ENCODE results near the gene TM9SF4. TPM values are rescaled to one million over a fixed set of nuclear protein-coding genes. Genes with fewer than 3 reads are reported as not detected.
"Not testable (repeated sequence)": the region's sequence is repeated elsewhere in the genome, so short reads cannot be mapped to it uniquely, and the experiment has no call there.

TM9SF4 gene
- total RNA-seq, 2 experiments from 2014 or later = 43.2 to 66.5 TPM

GRCh38 chr20:32191873-32192272 lies 82.4 kb downstream of the TM9SF4 start:
- H3K4me3 Mint-ChIP-seq = no peak overlapping the region
- H3K36me3 Mint-ChIP-seq (ENCODE audit: low read depth) = peaks cover 50% of the 10 kb centered on the region
- H3K9me3 Mint-ChIP-seq (ENCODE audit: low read depth) = no peaks in the 10 kb centered on the region
- peak overlapping the region; percentile 70 for H3K27ac Mint-ChIP-seq
- H3K4me1 Mint-ChIP-seq = peaks cover 62% of the 10 kb centered on the region
- no peaks in the 10 kb centered on the region for H3K27me3 Mint-ChIP-seq
- POLR2A ChIA-PET = no interaction called here
- CTCF ChIA-PET = interaction anchor here (1.1 kb wide), 2 partner anchors 20 to 265 kb away, joined by 3 to 4 read pairs; no protein-coding TSS in a partner anchor
- DNase-seq = no peak
- peak; percentile 4 for ATAC-seq
- intact Hi-C loops (cut with DNase I, micrococcal nuclease) = no loop called here

GRCh38 chr20:32192698-32193097 lies 83.2 kb downstream of the TM9SF4 start:
- H3K36me3 Mint-ChIP-seq (ENCODE audit: low read depth) = peaks cover 57% of the 10 kb centered on the region
- intact Hi-C loops (cut with DNase I, micrococcal nuclease) = no loop called here

GRCh38 chr20:32193336-32193735 lies 83.8 kb downstream of the TM9SF4 start:
- peaks cover 62% of the 10 kb centered on the region for H3K36me3 Mint-ChIP-seq (ENCODE audit: low read depth)
- ATAC-seq = not testable (repeated sequence)
- CTCF ChIA-PET = interaction anchor here (0.6 to 0.8 kb wide), 2 partner anchors 29 to 227 kb away, joined by 3 read pairs; no protein-coding TSS in a partner anchor

More at GRCh38 chr20:32192698-32193097, 83.2 kb downstream of the TM9SF4 start:
- ATAC-seq (no peak), DNase-seq (no peak)
- ChIA-PET POLR2A (no interaction called here), CTCF (interaction anchor here (0.6 to 0.8 kb wide), 2 partner anchors 30 to 226 kb away, joined by 3 read pairs; no protein-coding TSS in a partner anchor)
- Mint-ChIP-seq H3K27me3 (no peaks in the 10 kb centered on the region), H3K27ac (peak overlapping the region; percentile 34), H3K4me1 (peaks cover 66% of the 10 kb centered on the region), H3K9me3 (ENCODE audit: low read depth) (no peaks in the 10 kb centered on the region), H3K4me3 (no peak overlapping the region)

GRCh38 chr20:32193996-32194395 lies 84.5 kb downstream of the TM9SF4 start:
- H3K4me1 Mint-ChIP-seq = peaks cover 70% of the 10 kb centered on the region
- intact Hi-C loops (cut with DNase I, micrococcal nuclease) = no loop called here
- ATAC-seq (no peak), DNase-seq (no peak)
- POLR2A ChIA-PET = interaction anchor here (0.7 kb wide), 1 partner anchor 255 kb away, joined by 3 read pairs; no protein-coding TSS in a partner anchor
- H3K27ac Mint-ChIP-seq = peak overlapping the region; percentile 72
- CTCF ChIA-PET = no interaction called here
- peaks cover 67% of the 10 kb centered on the region for H3K36me3 Mint-ChIP-seq (ENCODE audit: low read depth)
- H3K9me3 Mint-ChIP-seq (ENCODE audit: low read depth) = no peaks in the 10 kb centered on the region
- H3K27me3 Mint-ChIP-seq = no peaks in the 10 kb centered on the region
- no peak overlapping the region for H3K4me3 Mint-ChIP-seq

More at GRCh38 chr20:32193336-32193735, 83.8 kb downstream of the TM9SF4 start:
- Mint-ChIP-seq H3K27ac (peak overlapping the region; percentile 72), H3K4me1 (peaks cover 69% of the 10 kb centered on the region)
- intact Hi-C loops (cut with DNase I, micrococcal nuclease); H3K9me3 Mint-ChIP-seq (ENCODE audit: low read depth); H3K4me3 Mint-ChIP-seq; DNase-seq; POLR2A ChIA-PET; H3K27me3 Mint-ChIP-seq: not testable (repeated sequence)

- intact Hi-C loops (cut with DNase I, micrococcal nuclease) = no loop called here
- H3K27ac Mint-ChIP-seq = peak overlapping the region; percentile 43
- no peak overlapping the region for H3K4me3 Mint-ChIP-seq
- no peaks in the 10 kb centered on the region for H3K9me3 Mint-ChIP-seq (ENCODE audit: low read depth)
- no peak for ATAC-seq
- POLR2A ChIA-PET = no interaction called here
- peaks cover 75% of the 10 kb centered on the region for H3K4me1 Mint-ChIP-seq
- no peaks in the 10 kb centered on the region for H3K27me3 Mint-ChIP-seq
- H3K36me3 Mint-ChIP-seq (ENCODE audit: low read depth) = peaks cover 82% of the 10 kb centered on the region
- DNase-seq = no peak
- CTCF ChIA-PET = no interaction called here
Measured at GRCh38 chr20:32195581-32195980, 86.1 kb downstream of the TM9SF4 start.

- ATAC-seq; POLR2A ChIA-PET; DNase-seq; intact Hi-C loops (cut with DNase I, micrococcal nuclease); H3K9me3 Mint-ChIP-seq (ENCODE audit: low read depth); H3K27me3 Mint-ChIP-seq; H3K4me3 Mint-ChIP-seq; H3K27ac Mint-ChIP-seq; CTCF ChIA-PET: not testable (repeated sequence)
- H3K4me1 Mint-ChIP-seq = peaks cover 77% of the 10 kb centered on the region
- H3K36me3 Mint-ChIP-seq (ENCODE audit: low read depth) = peaks cover 89% of the 10 kb centered on the region
Measured at GRCh38 chr20:32196613-32197012, 87.1 kb downstream of the TM9SF4 start.

- POLR2A ChIA-PET; H3K27ac Mint-ChIP-seq; ATAC-seq; intact Hi-C loops (cut with DNase I, micrococcal nuclease); H3K4me3 Mint-ChIP-seq; H3K27me3 Mint-ChIP-seq; H3K9me3 Mint-ChIP-seq (ENCODE audit: low read depth); CTCF ChIA-PET; DNase-seq: not testable (repeated sequence)
- Mint-ChIP-seq H3K4me1 (peaks cover 77% of the 10 kb centered on the region), H3K36me3 (ENCODE audit: low read depth) (peaks cover 90% of the 10 kb centered on the region)
Measured at GRCh38 chr20:32197136-32197535, 87.6 kb downstream of the TM9SF4 start.

- ChIA-PET CTCF (interaction anchor here (0.5 to 0.6 kb wide), 2 partner anchors 60 to 769 kb away, joined by 3 to 4 read pairs; no protein-coding TSS in a partner anchor), POLR2A (interaction anchor here (0.8 kb wide), 1 partner anchor 86 kb away, joined by 3 read pairs; no protein-coding TSS in a partner anchor)
- no peak for ATAC-seq
- intact Hi-C loops (cut with DNase I, micrococcal nuclease) = loop anchor here in 1 of 2 experiments (1.0 kb wide), 1 partner anchor 9 kb away; no protein-coding TSS in a partner anchor
- H3K4me1 Mint-ChIP-seq = peaks cover 79% of the 10 kb centered on the region
- no peaks in the 10 kb centered on the region for H3K9me3 Mint-ChIP-seq (ENCODE audit: low read depth)
- no peak for DNase-seq
- peak overlapping the region; percentile 56 for H3K4me3 Mint-ChIP-seq
- H3K27me3 Mint-ChIP-seq = no peaks in the 10 kb centered on the region
- H3K36me3 Mint-ChIP-seq (ENCODE audit: low read depth) = peaks cover 91% of the 10 kb centered on the region
- H3K27ac Mint-ChIP-seq = peak overlapping the region; percentile 81
Measured at GRCh38 chr20:32199006-32199405, 89.5 kb downstream of the TM9SF4 start.

GRCh38 chr20:32201296-32201976 lies 91.9 kb downstream of the TM9SF4 start:
- POLR2A ChIA-PET = interaction anchor here (0.6 kb wide), 1 partner anchor 65 kb away, joined by 3 read pairs; no protein-coding TSS in a partner anchor
- no peaks in the 10 kb centered on the region for H3K27me3 Mint-ChIP-seq
- H3K27ac Mint-ChIP-seq = peak overlapping the region; percentile 99
- CTCF ChIA-PET = interaction anchor here (0.9 to 1.4 kb wide), 2 partner anchors 10 to 66 kb away, joined by 3 to 4 read pairs; no protein-coding TSS in a partner anchor
- DNase-seq (no peak), ATAC-seq (no peak)
- H3K9me3 Mint-ChIP-seq (ENCODE audit: low read depth) = no peaks in the 10 kb centered on the region
- H3K36me3 Mint-ChIP-seq (ENCODE audit: low read depth) = peaks cover 89% of the 10 kb centered on the region
- intact Hi-C loops (cut with DNase I, micrococcal nuclease) = loop anchor here in 1 of 2 experiments (10.0 kb wide), 1 partner anchor 283 kb away; no protein-coding TSS in a partner anchor
- H3K4me3 Mint-ChIP-seq = peak overlapping the region; percentile 99
- H3K4me1 Mint-ChIP-seq = peaks cover 73% of the 10 kb centered on the region

- no peaks in the 10 kb centered on the region for H3K9me3 Mint-ChIP-seq (ENCODE audit: low read depth)
- intact Hi-C loops (cut with DNase I, micrococcal nuclease) = loop anchor here in 1 of 2 experiments (10.0 kb wide), 1 partner anchor 283 kb away; no protein-coding TSS in a partner anchor
- ATAC-seq (no peak), DNase-seq (no peak)
- H3K27me3 Mint-ChIP-seq = no peaks in the 10 kb centered on the region
- peaks cover 94% of the 10 kb centered on the region for H3K36me3 Mint-ChIP-seq (ENCODE audit: low read depth)
- POLR2A ChIA-PET = interaction anchor here (0.6 kb wide), 1 partner anchor 65 kb away, joined by 3 read pairs; no protein-coding TSS in a partner anchor
- peak overlapping the region; percentile 99 for H3K27ac Mint-ChIP-seq
- H3K4me3 Mint-ChIP-seq = peak overlapping the region; percentile 99
- H3K4me1 Mint-ChIP-seq = peaks cover 73% of the 10 kb centered on the region
- CTCF ChIA-PET = interaction anchor here (0.7 to 1.4 kb wide), 2 partner anchors 10 to 11 kb away, joined by 3 to 4 read pairs; no protein-coding TSS in a partner anchor
Measured at GRCh38 chr20:32201977-32202363, 92.5 kb downstream of the TM9SF4 start.

GRCh38 chr20:32203356-32204204 lies 94.1 kb downstream of the TM9SF4 start:
- Mint-ChIP-seq H3K36me3 (ENCODE audit: low read depth) (peaks cover 88% of the 10 kb centered on the region), H3K4me3 (peak overlapping the region; percentile 99), H3K27ac (peak overlapping the region; percentile 99), H3K27me3 (no peaks in the 10 kb centered on the region), H3K4me1 (peaks cover 67% of the 10 kb centered on the region), H3K9me3 (ENCODE audit: low read depth) (no peaks in the 10 kb centered on the region)
- POLR2A ChIA-PET = interaction anchor here (0.6 to 3.5 kb wide), 12 partner anchors 9 to 210 kb away, joined by 3 to 40 read pairs (median 4); partner anchors contain the start of gene ASXL1
- DNase-seq (peak; percentile 66), ATAC-seq (peak; percentile 54)
- CTCF ChIA-PET = interaction anchor here (0.7 to 2.2 kb wide), 4 partner anchors 15 to 448 kb away, joined by 3 to 6 read pairs (median 4); no protein-coding TSS in a partner anchor
- intact Hi-C loops (cut with DNase I, micrococcal nuclease) = loop anchor here (1.0 to 10.0 kb wide), 7 partner anchors 28 to 281 kb away; partner anchors contain the start of genes ASXL1 (in 1 of the 2) and KIF3B (in 1 of the 2)
